ENCODE results near the gene ZNF793.

Gene ZNF793

DNA sequence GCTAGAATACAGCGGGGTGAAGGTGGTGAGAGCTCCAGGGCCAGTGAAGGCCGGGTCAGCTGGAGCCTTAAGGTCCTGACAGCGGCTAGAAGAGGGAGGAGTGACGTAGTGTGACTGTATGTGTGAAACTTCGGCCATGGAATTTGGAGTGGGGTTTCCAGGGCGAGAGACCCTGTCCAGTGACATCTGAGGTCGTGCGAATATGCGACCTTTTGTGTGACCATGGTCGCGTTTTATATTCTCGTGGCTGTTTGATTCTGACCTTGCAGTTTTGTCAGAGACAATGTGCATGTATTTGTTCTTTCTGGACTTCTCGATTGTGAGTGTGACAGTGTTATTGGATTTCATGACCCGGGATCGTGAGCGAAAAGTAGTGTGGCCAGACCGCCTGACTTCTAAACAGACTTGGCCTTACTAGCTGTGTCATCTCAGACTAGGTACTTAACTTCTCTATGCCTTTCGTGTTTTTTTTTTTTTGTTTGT, 39.1 kb upstream of the ZNF793 start:
- Histone ChIP-seq H3K4me1 (ENCODE audit: insufficient read depth, low read length) (peaks cover 44% of the 10 kb centered on the region), H3K4me2 (ENCODE audit: insufficient read depth, low read length) (peak overlapping the region; percentile 82), H3K27ac (ENCODE audit: low read length) (peak overlapping the region; percentile 96), H4K20me1 (ENCODE audit: insufficient read depth, low read length) (no peaks in the 10 kb centered on the region), H3K27me3 (ENCODE audit: insufficient read depth, low read length, poor library complexity) (no peaks in the 10 kb centered on the region), H3K9ac (ENCODE audit: low read depth, low read length) (peak overlapping the region; percentile 77), H3K4me3 (ENCODE audit: low read depth in 1 of 2, low read length in 2 of 2) (peak overlapping the region; percentile 68 to 84; a peak in 3 of 4 replicates), H3K9me3 (ENCODE audit: insufficient read depth, low read length, severe bottlenecking) (peaks cover 27% of the 10 kb centered on the region), H2AFZ (ENCODE audit: low read depth, low read length) (peak overlapping the region; percentile 91), H3K79me2 (ENCODE audit: insufficient read depth, low read length) (peaks cover 81% of the 10 kb centered on the region), H3K36me3 (ENCODE audit: insufficient read depth, low read length) (peaks cover 44% of the 10 kb centered on the region)
- no peak for ATAC-seq (ENCODE audit: insufficient read depth, low read depth)
- no peak for TF ChIP-seq EZH2 (IDR thresholded peaks at IDR 0.05; ENCODE audit: borderline replicate concordance, low read depth, low read length, severe bottlenecking)
- TF ChIP-seq, protein P1, sequence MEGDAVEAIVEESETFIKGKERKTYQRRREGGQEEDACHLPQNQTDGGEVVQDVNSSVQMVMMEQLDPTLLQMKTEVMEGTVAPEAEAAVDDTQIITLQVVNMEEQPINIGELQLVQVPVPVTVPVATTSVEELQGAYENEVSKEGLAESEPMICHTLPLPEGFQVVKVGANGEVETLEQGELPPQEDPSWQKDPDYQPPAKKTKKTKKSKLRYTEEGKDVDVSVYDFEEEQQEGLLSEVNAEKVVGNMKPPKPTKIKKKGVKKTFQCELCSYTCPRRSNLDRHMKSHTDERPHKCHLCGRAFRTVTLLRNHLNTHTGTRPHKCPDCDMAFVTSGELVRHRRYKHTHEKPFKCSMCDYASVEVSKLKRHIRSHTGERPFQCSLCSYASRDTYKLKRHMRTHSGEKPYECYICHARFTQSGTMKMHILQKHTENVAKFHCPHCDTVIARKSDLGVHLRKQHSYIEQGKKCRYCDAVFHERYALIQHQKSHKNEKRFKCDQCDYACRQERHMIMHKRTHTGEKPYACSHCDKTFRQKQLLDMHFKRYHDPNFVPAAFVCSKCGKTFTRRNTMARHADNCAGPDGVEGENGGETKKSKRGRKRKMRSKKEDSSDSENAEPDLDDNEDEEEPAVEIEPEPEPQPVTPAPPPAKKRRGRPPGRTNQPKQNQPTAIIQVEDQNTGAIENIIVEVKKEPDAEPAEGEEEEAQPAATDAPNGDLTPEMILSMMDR (IDR thresholded peaks at IDR 0.05; ENCODE audit: borderline replicate concordance, extremely low read depth, low read length, poor library complexity, severe bottlenecking), result no peak
- DNase-seq, result no peak

DNA sequence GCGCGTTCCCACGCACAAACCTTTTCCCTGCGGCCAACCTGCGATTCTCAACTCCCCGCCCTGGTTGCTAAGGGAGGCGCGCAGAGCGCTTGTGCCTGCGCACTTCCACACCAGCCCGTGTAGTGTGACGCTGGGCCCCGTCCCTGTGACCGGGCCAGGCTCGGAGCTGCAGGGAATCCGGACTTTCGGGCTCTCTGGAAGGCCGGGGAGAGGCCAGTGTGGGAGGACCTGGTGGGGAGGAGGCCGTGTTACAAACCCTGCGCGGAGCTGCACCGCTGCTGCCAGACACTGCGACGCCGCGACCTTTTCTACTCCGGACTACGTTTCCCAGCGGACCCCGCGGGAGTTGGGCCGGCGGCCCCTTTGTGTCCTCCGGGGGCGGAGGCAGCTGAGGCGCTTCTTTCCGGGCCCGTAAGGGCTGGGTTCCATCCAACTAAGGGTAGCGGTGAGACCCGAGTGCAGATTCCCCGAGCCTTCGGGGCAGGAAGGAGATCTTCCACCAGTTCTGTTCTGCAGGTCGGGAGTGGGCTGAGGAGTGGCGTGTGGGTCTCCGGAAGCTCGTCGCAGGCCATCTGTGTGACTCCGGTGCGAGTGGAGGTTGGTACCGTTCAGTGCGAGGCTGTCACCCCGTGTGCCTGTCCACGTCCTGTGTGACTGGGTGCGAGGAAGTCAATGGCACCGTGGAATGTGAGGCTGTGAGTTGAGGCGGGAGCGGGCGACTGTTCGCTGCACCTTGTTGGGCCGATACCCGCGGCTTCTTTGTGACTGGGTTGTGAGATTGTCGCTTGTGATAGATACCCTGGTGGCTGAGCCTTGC, 37.6 kb upstream of the ZNF793 start, which contains the start of gene ZNF570:
ZNF570 (plus strand) TSS at position 396 of the 817 bp plus-strand sequence. CDS start 999 bp downstream, outside the sequence.
- H3K27ac ChIP-seq (ENCODE audit: low read length), result peak within 1 kb of the TSS; percentile 86
- peaks cover 44% of the 10 kb centered on the region for H3K4me1 ChIP-seq (ENCODE audit: insufficient read depth, low read length)
- H3K36me3 ChIP-seq (ENCODE audit: insufficient read depth, low read length), result peaks cover 43% of the 10 kb centered on the region
- H4K20me1 ChIP-seq (ENCODE audit: insufficient read depth, low read length), result no peaks in the 10 kb centered on the region
- H3K79me2 ChIP-seq (ENCODE audit: insufficient read depth, low read length), result peaks cover 85% of the 10 kb centered on the region
- ATAC-seq (ENCODE audit: insufficient read depth, low read depth) (peak; percentile 77), DNase-seq (peak; percentile 92)
- peak within 1 kb of the TSS; percentile 77 for H3K9ac ChIP-seq (ENCODE audit: low read depth, low read length)
- TF ChIP-seq, protein P1 (IDR thresholded peaks at IDR 0.05; ENCODE audit: borderline replicate concordance, extremely low read depth, low read length, poor library complexity, severe bottlenecking), result no peak
- no peak for TF ChIP-seq EZH2 (IDR thresholded peaks at IDR 0.05; ENCODE audit: borderline replicate concordance, low read depth, low read length, severe bottlenecking)
- no peaks in the 10 kb centered on the region for H3K27me3 ChIP-seq (ENCODE audit: insufficient read depth, low read length, poor library complexity)
- H3K4me2 ChIP-seq (ENCODE audit: insufficient read depth, low read length), result peak within 1 kb of the TSS; percentile 82
- H3K9me3 ChIP-seq (ENCODE audit: insufficient read depth, low read length, severe bottlenecking), result peaks cover 24% of the 10 kb centered on the region
- H3K4me3 ChIP-seq (ENCODE audit: low read depth in 1 of 2, low read length in 2 of 2), result peak within 1 kb of the TSS; percentile 68 to 84
- peak within 1 kb of the TSS; percentile 92 for H2AFZ ChIP-seq (ENCODE audit: low read depth, low read length)

DNA sequence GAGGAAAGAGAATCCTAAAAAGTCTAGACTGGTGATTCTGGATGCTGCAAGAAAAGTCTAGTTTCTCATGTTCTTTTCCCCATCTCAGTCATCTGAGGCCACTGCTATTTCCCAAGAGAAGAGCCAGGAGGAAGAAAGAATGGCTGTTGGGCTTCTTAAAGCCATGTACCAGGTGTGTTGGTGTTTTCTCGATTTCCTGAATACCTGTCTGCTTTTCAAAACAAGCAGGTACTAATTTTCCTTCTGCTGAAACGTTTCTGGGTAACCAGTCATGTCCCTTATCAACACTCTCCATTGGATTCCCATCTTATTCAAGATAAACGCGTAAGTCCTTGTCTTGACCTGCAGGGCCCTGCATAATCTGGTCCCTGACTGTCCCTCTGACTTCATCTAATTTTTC, 36.5 kb upstream of the ZNF793 start:
- no peaks in the 10 kb centered on the region for H3K27me3 ChIP-seq (ENCODE audit: insufficient read depth, low read length, poor library complexity)
- peak overlapping the region; percentile 86; the same call in 1 of the 2 replicates for H3K27ac ChIP-seq (ENCODE audit: low read length)
- peaks cover 16% of the 10 kb centered on the region for H3K9me3 ChIP-seq (ENCODE audit: insufficient read depth, low read length, severe bottlenecking)
- peak overlapping the region; percentile 77 for H3K9ac ChIP-seq (ENCODE audit: low read depth, low read length)
- H4K20me1 ChIP-seq (ENCODE audit: insufficient read depth, low read length), result no peaks in the 10 kb centered on the region
- H3K36me3 ChIP-seq (ENCODE audit: insufficient read depth, low read length), result peaks cover 43% of the 10 kb centered on the region
- no peak for ATAC-seq (ENCODE audit: insufficient read depth, low read depth)
- no peak for DNase-seq
- peak overlapping the region; percentile 68 to 84; a peak in 3 of 4 replicates for H3K4me3 ChIP-seq (ENCODE audit: low read depth in 1 of 2, low read length in 2 of 2)
- H2AFZ ChIP-seq (ENCODE audit: low read depth, low read length), result peak overlapping the region; percentile 92
- peaks cover 75% of the 10 kb centered on the region for H3K79me2 ChIP-seq (ENCODE audit: insufficient read depth, low read length)
- peak overlapping the region; percentile 82 for H3K4me2 ChIP-seq (ENCODE audit: insufficient read depth, low read length)
- H3K4me1 ChIP-seq (ENCODE audit: insufficient read depth, low read length), result peaks cover 44% of the 10 kb centered on the region
- TF ChIP-seq, protein P1 (IDR thresholded peaks at IDR 0.05; ENCODE audit: borderline replicate concordance, extremely low read depth, low read length, poor library complexity, severe bottlenecking), result no peak
- no peak for TF ChIP-seq EZH2 (IDR thresholded peaks at IDR 0.05; ENCODE audit: borderline replicate concordance, low read depth, low read length, severe bottlenecking)
